HCT116 (cell line): ENCODE results near the gene PLBD2. TPM values are rescaled to one million over a fixed set of nuclear protein-coding genes. Genes with fewer than 3 reads are reported as not detected.

Source experiments
- ATAC-seq: fragments of 200-7000 bp; cut with Tn5 transposase; 2 replicates; pipeline ENCODE4 v1.9.1; 2020; ENCODE audit warnings: mild to moderate bottlenecking, moderate library complexity
- BruUV-seq: library from RNA; stranded (reverse); fragments of 400-500 nt; replicated peaks from 2 replicates; lab custom pipeline; 2021; lab: Mats Ljungman, UMichigan
- CTCF ChIA-PET: fragments of 300-600 bp; sonication (Branson Sonifier 250); formaldehyde crosslinking; loops from one replicate; lab custom pipeline; 2021; ENCODE audit warnings: antibody characterized with exemption; lab: Charles Lee
- POLR2A ChIA-PET: fragments of 300-600, 350-600 bp; sonication (Branson Sonifier 250); formaldehyde crosslinking; loops from one replicate; lab custom pipeline; 2021; ENCODE audit warnings: antibody characterized with exemption; lab: Charles Lee
- RAD21 ChIA-PET, 2 experiments: fragments of 300-600 bp; sonication (Branson Sonifier 250); formaldehyde crosslinking; loops; one replicate each; lab custom pipeline; 2023; ENCODE audit warnings: low total read pairs in 2 of 2; ENCODE audit not compliant: uncharacterized antibody in 2 of 2, unreplicated experiment in 2 of 2, low non-redundant PET in 1 of 2; lab: Charles Lee
- DNase-seq: peaks from one replicate; pipeline ENCODE4 v3.0.0-alpha.2; 2010; ENCODE audit warnings: low read depth, low spot score
- H2AFZ ChIP-seq: fragments of 200-600 bp; shearing (Covaris generic), sonication (generic); 2 replicates; pipeline ENCODE4 v1.6.1; 2017; ENCODE audit warnings: low read depth, mixed run types, mixed read lengths, antibody characterized with exemption, low read length; ENCODE audit not compliant: poor library complexity, severe bottlenecking
- H3K27ac ChIP-seq: 2 replicates; pipeline ENCODE4 v1.5.1; 2012; ENCODE audit warnings: low read depth, low read length
- H3K27me3 ChIP-seq: fragments of 200-600 bp; sonication (generic); 2 replicates; pipeline ENCODE4 v1.6.1; 2016; ENCODE audit warnings: mixed run types, low read length, mixed read lengths; ENCODE audit not compliant: insufficient read depth
- H3K36me3 ChIP-seq, 2 experiments: fragments of 200-500 bp in 1 of 2; fragments of 200-600 bp in 1 of 2; sonication (Bioruptor generic) in 1 of 2; sonication (generic) in 1 of 2; 2 replicates each; pipeline versions ENCODE4 v1.5.1 to v1.6.1; 2014 to 2016; ENCODE audit warnings: low read length in 2 of 2, inconsistent platforms in 1 of 2, mixed read lengths in 1 of 2, mixed run types in 1 of 2; ENCODE audit not compliant: insufficient read depth in 2 of 2, control insufficient read depth in 1 of 2
- H3K4me1 ChIP-seq, 2 experiments: fragments of 200-600 bp in 1 of 2; sonication (generic) in 1 of 2; 2 replicates each; pipeline versions ENCODE4 v1.5.1 to v1.6.1; 2012 to 2017; ENCODE audit warnings: low read length in 2 of 2, inconsistent platforms in 1 of 2, mild to moderate bottlenecking in 1 of 2, mixed read lengths in 1 of 2, mixed run types in 1 of 2, moderate library complexity in 1 of 2; ENCODE audit not compliant: insufficient read depth in 2 of 2, control insufficient read depth in 1 of 2
- H3K4me2 ChIP-seq: fragments of 200-600 bp; sonication (generic); 2 replicates; pipeline ENCODE4 v1.6.1; 2017; ENCODE audit warnings: mixed run types, low read length, mixed read lengths
- H3K4me3 ChIP-seq, 2 experiments: fragments of 200-600 bp in 1 of 2; sonication (generic) in 1 of 2; replicated peaks in 1 of 2; 2 replicates each; pipeline ENCODE4 v1.5.1; 2011 to 2016; ENCODE audit warnings: low read length in 2 of 2, control low read depth in 1 of 2, low read depth in 1 of 2, mild to moderate bottlenecking in 1 of 2, mixed read lengths in 1 of 2, mixed run types in 1 of 2
- H3K79me2 ChIP-seq: fragments of 200-600 bp; sonication (generic); 2 replicates; pipeline ENCODE4 v1.6.1; 2017; ENCODE audit warnings: mild to moderate bottlenecking, mixed run types, low read length, moderate library complexity, mixed read lengths; ENCODE audit not compliant: insufficient read depth
- H3K9ac ChIP-seq: fragments of 200-600 bp; sonication (generic); 2 replicates; pipeline ENCODE4 v1.6.1; 2016; ENCODE audit warnings: low read length, mixed read lengths
- H3K9me2 ChIP-seq: fragments of 200-600 bp; sonication (generic), shearing (Covaris generic); 2 replicates; pipeline ENCODE4 v1.6.1; 2017; ENCODE audit warnings: mixed run types, mild to moderate bottlenecking, moderate library complexity; ENCODE audit not compliant: insufficient read depth
- H3K9me3 ChIP-seq, 2 experiments: fragments of 200-500 bp in 1 of 2; fragments of 200-600 bp in 1 of 2; sonication (Bioruptor generic) in 1 of 2; sonication (generic) in 1 of 2; 2 replicates each; pipeline ENCODE4 v1.6.1; 2014 to 2017; ENCODE audit warnings: low read length in 2 of 2, mixed read lengths in 2 of 2, inconsistent platforms in 1 of 2, low read depth in 1 of 2, mild to moderate bottlenecking in 1 of 2, mixed run types in 1 of 2, moderate library complexity in 1 of 2; ENCODE audit not compliant: control insufficient read depth in 1 of 2, insufficient read depth in 1 of 2
- H4K20me1 ChIP-seq: fragments of 200-600 bp; sonication (generic), shearing (Covaris generic); 2 replicates; pipeline ENCODE4 v1.6.1; 2017; ENCODE audit warnings: mixed run types, mild to moderate bottlenecking, moderate library complexity; ENCODE audit not compliant: insufficient read depth
- CBX3 ChIP-seq: IDR thresholded peaks from 2 replicates; pipeline ENCODE4 v1.6.1; 2012; ENCODE audit warnings: low read depth
- CEBPB ChIP-seq: IDR thresholded peaks from 2 replicates; pipeline ENCODE4 v1.6.1; 2012; ENCODE audit warnings: low read depth
- EGR1 ChIP-seq: IDR thresholded peaks from 2 replicates; pipeline ENCODE4 v1.6.1; 2012; ENCODE audit warnings: low read depth
- ELF1 ChIP-seq: IDR thresholded peaks from 2 replicates; pipeline ENCODE4 v1.6.1; 2012; ENCODE audit warnings: low read depth, borderline replicate concordance
- EZH2 ChIP-seq: fragments of 200-600 bp; sonication (generic); IDR thresholded peaks from 2 replicates; pipeline ENCODE4 v1.6.1; 2017; ENCODE audit warnings: antibody characterized with exemption, mixed run types
- EZH2phosphoT487 ChIP-seq: fragments of 200-600 bp; IDR thresholded peaks from 2 replicates; pipeline ENCODE4 v1.6.1; 2018; ENCODE audit warnings: antibody characterized with exemption, borderline replicate concordance
- FOSL1 ChIP-seq: IDR thresholded peaks from 2 replicates; pipeline ENCODE4 v1.6.1; 2012; ENCODE audit warnings: low read depth
- JUND ChIP-seq: IDR thresholded peaks from 2 replicates; pipeline ENCODE4 v1.6.1; 2012
- POLR2A ChIP-seq: IDR thresholded peaks from 2 replicates; pipeline ENCODE4 v1.7.0; 2011; ENCODE audit warnings: borderline replicate concordance; ENCODE audit not compliant: insufficient read depth, insufficient read length; ENCODE audit errors: extremely low read depth
- POLR2AphosphoS5 ChIP-seq: IDR thresholded peaks from 2 replicates; pipeline ENCODE4 v1.6.1; 2011; ENCODE audit warnings: mild to moderate bottlenecking, low read depth, low read length, moderate library complexity
- RAD21 ChIP-seq: IDR thresholded peaks from 2 replicates; pipeline ENCODE4 v1.6.1; 2012; ENCODE audit warnings: low read depth, mild to moderate bottlenecking
- SIN3A ChIP-seq: IDR thresholded peaks from 2 replicates; pipeline ENCODE4 v1.6.1; 2012; ENCODE audit warnings: low read depth
- SP1 ChIP-seq: IDR thresholded peaks from 2 replicates; pipeline ENCODE4 v1.6.1; 2012; ENCODE audit warnings: low read depth
- TCF7L2 ChIP-seq: IDR thresholded peaks from 2 replicates; pipeline ENCODE4 v1.7.0; 2011; ENCODE audit warnings: borderline replicate concordance, inconsistent platforms; ENCODE audit not compliant: insufficient read depth, insufficient read length; ENCODE audit errors: extremely low read depth
- YY1 ChIP-seq: IDR thresholded peaks from 2 replicates; pipeline ENCODE4 v1.6.1; 2011; ENCODE audit warnings: low read length, low read depth, moderate library complexity, mild to moderate bottlenecking; ENCODE audit not compliant: insufficient replicate concordance; ENCODE audit errors: extremely low read depth
- ZFX ChIP-seq: fragments of 450-650 bp; IDR thresholded peaks from 2 replicates; pipeline ENCODE4 v1.6.1; 2017
- intact Hi-C: fragments of 100-400 bp; cut with micrococcal nuclease; formaldehyde crosslinking; loops from 2 replicates; pipeline ENCODE4 v1.10.0; 2022
- total RNA-seq: library from RNA; stranded (reverse); gene quantifications from one replicate; pipeline ENCODE4 v1.2.1, GENCODE V29; 2021; ENCODE audit not compliant: unreplicated experiment
- TF ChIP-seq, protein P1 (sequence below): IDR thresholded peaks from 2 replicates; pipeline ENCODE4 v1.6.1; 2012
- TF ChIP-seq, protein P2 (sequence below): IDR thresholded peaks from 2 replicates; pipeline ENCODE4 v1.6.1; 2012
- TF ChIP-seq, protein P3 (sequence below): IDR thresholded peaks from 2 replicates; pipeline ENCODE4 v1.6.1; 2012; ENCODE audit warnings: low read depth

PLBD2 gene
- total RNA-seq, 1 experiment from 2014 or later: 45.0 TPM

DNA sequence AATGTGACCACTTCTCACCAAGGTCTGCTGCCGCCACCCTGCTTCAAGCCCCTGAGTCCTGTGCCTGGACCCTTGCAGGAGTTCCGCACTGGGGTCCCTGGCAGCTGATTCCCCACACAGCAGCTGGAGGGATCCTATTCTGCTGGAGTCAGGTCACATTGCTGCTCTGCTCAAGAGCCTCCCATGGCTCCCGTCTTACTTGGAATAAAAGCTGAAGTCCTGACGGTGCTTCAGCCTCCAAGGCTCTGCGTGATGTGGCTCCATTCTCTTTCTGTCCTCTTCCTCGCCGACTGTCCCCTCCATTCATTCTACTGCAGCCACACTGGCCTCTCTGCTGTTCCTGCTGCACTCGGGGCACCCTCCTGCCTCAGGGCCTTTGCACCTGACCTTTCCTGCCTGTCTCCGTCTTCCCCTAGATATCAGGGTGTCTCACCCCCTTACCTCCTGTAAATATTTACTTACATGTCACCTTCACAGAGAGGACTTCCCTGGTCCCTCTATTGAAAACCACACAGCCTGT is 56.2 kb downstream of the PLBD2 start:
- no peak overlapping the region for H3K4me2 ChIP-seq
- intact Hi-C loops: no loop called here
- BruUV-seq: no TSS peak
- DNase-seq: no peak
- H3K27me3 ChIP-seq: no peaks in the 10 kb centered on the region
- ATAC-seq: no peak
- H2AFZ ChIP-seq: no peak overlapping the region
- H3K4me3 ChIP-seq: no peak overlapping the region
- no peaks in the 10 kb centered on the region for H3K9me3 ChIP-seq
- no peak overlapping the region for H3K9ac ChIP-seq
- H4K20me1 ChIP-seq: no peaks in the 10 kb centered on the region
- no peaks in the 10 kb centered on the region for H3K79me2 ChIP-seq
- no peaks in the 10 kb centered on the region for H3K9me2 ChIP-seq
- TF ChIP-seq EGR1: no peak
- TF ChIP-seq ZFX: no peak
- no peak for TF ChIP-seq RAD21
- TF ChIP-seq POLR2A: no peak
- no peak for TF ChIP-seq TCF7L2
- TF ChIP-seq JUND: no peak
- TF ChIP-seq EZH2: no peak
- no peak for TF ChIP-seq FOSL1
- no peak for TF ChIP-seq CBX3
- TF ChIP-seq SIN3A: no peak
- TF ChIP-seq, protein P1, sequence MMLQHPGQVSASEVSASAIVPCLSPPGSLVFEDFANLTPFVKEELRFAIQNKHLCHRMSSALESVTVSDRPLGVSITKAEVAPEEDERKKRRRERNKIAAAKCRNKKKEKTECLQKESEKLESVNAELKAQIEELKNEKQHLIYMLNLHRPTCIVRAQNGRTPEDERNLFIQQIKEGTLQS: no peak
- TF ChIP-seq, protein P2, sequence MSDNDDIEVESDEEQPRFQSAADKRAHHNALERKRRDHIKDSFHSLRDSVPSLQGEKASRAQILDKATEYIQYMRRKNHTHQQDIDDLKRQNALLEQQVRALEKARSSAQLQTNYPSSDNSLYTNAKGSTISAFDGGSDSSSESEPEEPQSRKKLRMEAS: no peak
- TF ChIP-seq SP1: no peak
- TF ChIP-seq, protein P3, sequence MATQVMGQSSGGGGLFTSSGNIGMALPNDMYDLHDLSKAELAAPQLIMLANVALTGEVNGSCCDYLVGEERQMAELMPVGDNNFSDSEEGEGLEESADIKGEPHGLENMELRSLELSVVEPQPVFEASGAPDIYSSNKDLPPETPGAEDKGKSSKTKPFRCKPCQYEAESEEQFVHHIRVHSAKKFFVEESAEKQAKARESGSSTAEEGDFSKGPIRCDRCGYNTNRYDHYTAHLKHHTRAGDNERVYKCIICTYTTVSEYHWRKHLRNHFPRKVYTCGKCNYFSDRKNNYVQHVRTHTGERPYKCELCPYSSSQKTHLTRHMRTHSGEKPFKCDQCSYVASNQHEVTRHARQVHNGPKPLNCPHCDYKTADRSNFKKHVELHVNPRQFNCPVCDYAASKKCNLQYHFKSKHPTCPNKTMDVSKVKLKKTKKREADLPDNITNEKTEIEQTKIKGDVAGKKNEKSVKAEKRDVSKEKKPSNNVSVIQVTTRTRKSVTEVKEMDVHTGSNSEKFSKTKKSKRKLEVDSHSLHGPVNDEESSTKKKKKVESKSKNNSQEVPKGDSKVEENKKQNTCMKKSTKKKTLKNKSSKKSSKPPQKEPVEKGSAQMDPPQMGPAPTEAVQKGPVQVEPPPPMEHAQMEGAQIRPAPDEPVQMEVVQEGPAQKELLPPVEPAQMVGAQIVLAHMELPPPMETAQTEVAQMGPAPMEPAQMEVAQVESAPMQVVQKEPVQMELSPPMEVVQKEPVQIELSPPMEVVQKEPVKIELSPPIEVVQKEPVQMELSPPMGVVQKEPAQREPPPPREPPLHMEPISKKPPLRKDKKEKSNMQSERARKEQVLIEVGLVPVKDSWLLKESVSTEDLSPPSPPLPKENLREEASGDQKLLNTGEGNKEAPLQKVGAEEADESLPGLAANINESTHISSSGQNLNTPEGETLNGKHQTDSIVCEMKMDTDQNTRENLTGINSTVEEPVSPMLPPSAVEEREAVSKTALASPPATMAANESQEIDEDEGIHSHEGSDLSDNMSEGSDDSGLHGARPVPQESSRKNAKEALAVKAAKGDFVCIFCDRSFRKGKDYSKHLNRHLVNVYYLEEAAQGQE: no peak
- no peak for TF ChIP-seq YY1
- TF ChIP-seq POLR2AphosphoS5: no peak
- TF ChIP-seq CEBPB: no peak
- no peak for TF ChIP-seq ELF1
- no peak for TF ChIP-seq EZH2phosphoT487
- no peak overlapping the region for H3K27ac ChIP-seq
- ChIA-PET POLR2A (no interaction called here), CTCF (interaction anchor here (1.7 kb wide), 1 partner anchor 11 kb away, joined by 6 read pairs; no protein-coding TSS in a partner anchor), RAD21 (no interaction called here)
- H3K36me3 ChIP-seq: no peaks in the 10 kb centered on the region
- H3K4me1 ChIP-seq: peaks cover 6 to 14% of the 10 kb centered on the region in 2 experiments; a peak in 3 of 4 replicates
